ENCODE results near the gene ZNF782. TPM values are rescaled to one million over a fixed set of nuclear protein-coding genes. Genes with fewer than 3 reads are reported as not detected.
"Not testable (repeated sequence)": the region's sequence is repeated elsewhere in the genome, so short reads cannot be mapped to it uniquely, and the experiment has no call there.

ZNF782 gene
- polyA plus RNA-seq (2013, experiment 1 of 2), result 4.5 TPM
- polyA plus RNA-seq (2013, experiment 2 of 2), result 5.3 TPM

GRCh38 chr9:96853781-96854650, at the start of gene ZNF782:
TSS of gene ZNF782 (minus strand) at chr9:96854514. CDS start at chr9:96851961, 2,553 bp downstream.
- H3K9me3 ChIP-seq (ENCODE audit: insufficient read depth, low read depth, low read length), result no peaks in the 10 kb centered on the region
- H3K27ac ChIP-seq (ENCODE audit: low read depth, low read length), result peak within 1 kb of the TSS; percentile 65; the same call in 1 of the 2 replicates
- H3K9ac ChIP-seq (ENCODE audit: low read depth, low read length), result peak within 1 kb of the TSS; percentile 77
- no peaks in the 10 kb centered on the region for H3K27me3 ChIP-seq (ENCODE audit: insufficient read depth, low read length)
- H3K4me3 ChIP-seq (ENCODE audit: low read length), result peak within 1 kb of the TSS; percentile 97
- H3K36me3 ChIP-seq (ENCODE audit: insufficient read depth, low read length), result 0 out of 2 replicates have a peak, but pooled peaks cover 3% of the 10 kb centered on the region
- WGBS, result under 1% methylated on average over 67 of the region's 67 CpGs
- H3K4me1 ChIP-seq (ENCODE audit: insufficient read depth, low read length), result peaks cover 23% of the 10 kb centered on the region

GRCh38 chr9:96900010-96900409, 45.7 kb upstream of the ZNF782 start:
- not testable (repeated sequence) for H3K9me3 ChIP-seq (ENCODE audit: insufficient read depth, low read depth, low read length); H3K4me3 ChIP-seq (ENCODE audit: low read length); H3K27ac ChIP-seq (ENCODE audit: low read depth, low read length); H3K4me1 ChIP-seq (ENCODE audit: insufficient read depth, low read length); H3K27me3 ChIP-seq (ENCODE audit: insufficient read depth, low read length); H3K9ac ChIP-seq (ENCODE audit: low read depth, low read length); H3K36me3 ChIP-seq (ENCODE audit: insufficient read depth, low read length)
- 93% methylated on average over 1 of the region's 2 CpGs for WGBS

DNA sequence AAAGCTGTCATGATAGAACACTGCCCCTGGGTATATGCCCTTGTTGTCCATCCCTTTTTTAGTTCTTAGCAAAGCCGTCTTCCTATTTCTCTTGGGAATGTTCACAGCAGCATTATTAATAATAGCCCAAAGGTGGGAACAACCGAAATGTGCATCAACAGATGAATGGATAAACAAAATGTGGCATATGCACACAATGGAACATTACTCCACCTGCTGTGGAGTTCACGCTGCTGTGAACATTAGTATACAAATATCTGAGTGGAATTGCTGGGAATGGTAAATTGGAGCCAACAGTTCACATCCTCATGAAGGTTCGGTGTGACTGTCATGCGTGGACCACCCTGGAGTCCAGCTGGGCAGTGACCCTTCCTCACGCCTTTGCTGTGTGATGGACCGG, 37.8 kb upstream of the ZNF782 start:
- Histone ChIP-seq H3K36me3 (ENCODE audit: insufficient read depth, low read length) (peaks cover 7% of the 10 kb centered on the region; the same call in 1 of the 2 replicates), H3K27me3 (ENCODE audit: insufficient read depth, low read length) (no peaks in the 10 kb centered on the region), H3K27ac (ENCODE audit: low read depth, low read length) (no peak overlapping the region), H3K4me3 (ENCODE audit: low read length) (no peak overlapping the region), H3K4me1 (ENCODE audit: insufficient read depth, low read length) (no peaks in the 10 kb centered on the region), H3K9ac (ENCODE audit: low read depth, low read length) (no peak overlapping the region), H3K9me3 (ENCODE audit: insufficient read depth, low read depth, low read length) (no peaks in the 10 kb centered on the region)
- 93% methylated on average over 7 of the region's 7 CpGs for WGBS

DNA sequence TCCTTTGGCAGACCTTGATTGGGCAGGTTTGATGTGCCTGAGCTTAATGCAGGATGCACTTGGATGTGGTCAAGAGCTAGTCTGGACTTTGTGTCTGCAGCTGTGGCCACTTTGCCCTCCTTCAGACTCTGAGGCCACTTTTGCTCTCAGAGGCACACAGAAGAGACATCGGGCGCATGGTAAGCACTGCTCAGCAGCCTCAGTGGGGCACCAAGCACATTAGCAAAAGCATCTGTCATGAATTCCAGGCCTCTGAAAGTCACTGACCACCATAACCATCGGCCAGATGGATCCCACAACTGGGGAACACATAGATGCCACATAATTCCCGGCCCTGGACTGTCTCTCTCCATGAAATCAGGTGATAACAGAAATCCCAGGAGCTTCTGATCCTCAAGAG, 34.3 kb upstream of the ZNF782 start:
- WGBS, result 93% methylated on average over 4 of the region's 4 CpGs
- H3K4me1 ChIP-seq (ENCODE audit: insufficient read depth, low read length), result no peaks in the 10 kb centered on the region
- H3K36me3 ChIP-seq (ENCODE audit: insufficient read depth, low read length), result no peaks in the 10 kb centered on the region
- no peaks in the 10 kb centered on the region for H3K9me3 ChIP-seq (ENCODE audit: insufficient read depth, low read depth, low read length)
- H3K27ac ChIP-seq (ENCODE audit: low read depth, low read length), result no peak overlapping the region
- no peaks in the 10 kb centered on the region for H3K27me3 ChIP-seq (ENCODE audit: insufficient read depth, low read length)
- H3K4me3 ChIP-seq (ENCODE audit: low read length), result no peak overlapping the region
- H3K9ac ChIP-seq (ENCODE audit: low read depth, low read length), result no peak overlapping the region

GRCh38 chr9:96885424-96885823, 31.1 kb upstream of the ZNF782 start:
- H3K27ac ChIP-seq (ENCODE audit: low read depth, low read length), result no peak overlapping the region
- H3K9ac ChIP-seq (ENCODE audit: low read depth, low read length), result no peak overlapping the region
- H3K4me1 ChIP-seq (ENCODE audit: insufficient read depth, low read length), result no peaks in the 10 kb centered on the region
- no peaks in the 10 kb centered on the region for H3K36me3 ChIP-seq (ENCODE audit: insufficient read depth, low read length)
- H3K4me3 ChIP-seq (ENCODE audit: low read length), result no peak overlapping the region
- H3K27me3 ChIP-seq (ENCODE audit: insufficient read depth, low read length), result peaks cover 3% of the 10 kb centered on the region; the same call in 1 of the 2 replicates
- H3K9me3 ChIP-seq (ENCODE audit: insufficient read depth, low read depth, low read length), result no peaks in the 10 kb centered on the region

DNA sequence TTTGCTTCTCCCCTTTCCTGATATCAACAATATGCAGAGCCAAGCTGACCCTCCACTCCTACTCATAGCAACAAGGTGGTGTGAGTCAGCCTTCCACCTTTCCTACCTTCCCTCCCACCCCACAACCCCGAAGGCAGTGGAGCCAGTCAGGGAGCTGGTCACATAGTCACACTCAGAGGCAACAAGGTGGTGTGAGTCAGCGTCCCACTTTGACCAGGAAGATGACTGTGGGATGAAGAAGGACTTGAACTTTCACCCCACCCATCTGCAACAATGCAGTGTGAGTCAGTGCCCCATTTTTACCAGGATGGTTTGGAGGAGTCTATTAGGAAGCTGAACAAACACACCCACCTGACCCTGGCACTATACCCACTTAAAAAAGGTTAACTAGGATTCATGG, 30.1 kb upstream of the ZNF782 start:
- H3K4me3 ChIP-seq (ENCODE audit: low read length), result no peak overlapping the region
- no peaks in the 10 kb centered on the region for H3K36me3 ChIP-seq (ENCODE audit: insufficient read depth, low read length)
- H3K9ac ChIP-seq (ENCODE audit: low read depth, low read length), result no peak overlapping the region
- WGBS, result 54% methylated on average over 2 of the region's 2 CpGs
- H3K27me3 ChIP-seq (ENCODE audit: insufficient read depth, low read length), result peaks cover 3% of the 10 kb centered on the region; the same call in 1 of the 2 replicates
- H3K27ac ChIP-seq (ENCODE audit: low read depth, low read length), result no peak overlapping the region
- no peaks in the 10 kb centered on the region for H3K9me3 ChIP-seq (ENCODE audit: insufficient read depth, low read depth, low read length)
- no peaks in the 10 kb centered on the region for H3K4me1 ChIP-seq (ENCODE audit: insufficient read depth, low read length)

- H3K27me3 ChIP-seq (ENCODE audit: insufficient read depth, low read length), result peaks cover 3% of the 10 kb centered on the region; the same call in 1 of the 2 replicates
- H3K9me3 ChIP-seq (ENCODE audit: insufficient read depth, low read depth, low read length), result no peaks in the 10 kb centered on the region
- WGBS, result 26% methylated on average over 1 of the region's 1 CpG
- no peaks in the 10 kb centered on the region for H3K4me1 ChIP-seq (ENCODE audit: insufficient read depth, low read length)
- no peak overlapping the region for H3K9ac ChIP-seq (ENCODE audit: low read depth, low read length)
- no peaks in the 10 kb centered on the region for H3K36me3 ChIP-seq (ENCODE audit: insufficient read depth, low read length)
- no peak overlapping the region for H3K27ac ChIP-seq (ENCODE audit: low read depth, low read length)
- H3K4me3 ChIP-seq (ENCODE audit: low read length), result no peak overlapping the region
These were observed 29.6 kb upstream of the ZNF782 start for GRCh38 chr9:96883922-96884321.

GRCh38 chr9:96877269-96877668, 23.0 kb upstream of the ZNF782 start:
- Histone ChIP-seq H3K9ac (ENCODE audit: low read depth, low read length) (peak overlapping the region; percentile 25; the same call in 1 of the 2 replicates), H3K9me3 (ENCODE audit: insufficient read depth, low read depth, low read length) (no peaks in the 10 kb centered on the region), H3K4me3 (ENCODE audit: low read length) (peak overlapping the region; percentile 38), H3K27ac (ENCODE audit: low read depth, low read length) (no peak overlapping the region), H3K36me3 (ENCODE audit: insufficient read depth, low read length) (no peaks in the 10 kb centered on the region), H3K27me3 (ENCODE audit: insufficient read depth, low read length) (peaks cover 54% of the 10 kb centered on the region), H3K4me1 (ENCODE audit: insufficient read depth, low read length) (peaks cover 10% of the 10 kb centered on the region)
- 64% methylated on average over 43 of the region's 43 CpGs for WGBS

DNA sequence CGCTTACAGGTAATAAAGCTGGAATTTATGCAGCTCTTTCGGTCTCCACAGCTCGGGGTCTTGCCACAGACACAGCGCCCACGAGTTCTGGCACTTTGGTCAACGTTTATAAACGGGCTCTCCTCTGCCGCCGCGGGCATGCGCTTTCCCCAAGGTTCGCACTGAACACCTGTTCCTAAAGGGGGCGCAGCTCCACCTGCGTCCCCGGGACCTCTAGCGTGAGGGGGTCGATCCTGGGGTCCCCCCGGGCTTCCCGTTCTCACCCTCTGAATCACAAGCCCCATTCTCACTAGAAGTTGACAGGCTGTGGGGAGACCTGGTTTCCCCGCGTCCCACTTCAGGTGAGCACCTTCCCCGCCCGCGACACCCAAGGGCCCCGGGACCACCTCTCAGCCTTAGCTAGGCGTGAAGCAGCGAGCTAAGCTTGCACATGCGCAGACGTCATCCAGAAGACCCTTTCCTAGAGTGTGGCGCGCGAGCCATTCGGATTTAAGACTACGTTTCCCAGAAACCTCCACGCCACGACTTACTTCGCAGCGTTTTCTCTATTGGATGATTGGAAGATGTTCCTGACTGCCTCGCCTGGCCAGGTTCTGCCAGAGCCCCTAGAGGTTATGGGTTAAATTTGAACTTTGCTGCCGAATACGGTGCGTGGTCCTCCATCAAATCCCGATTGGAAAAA, 21.3 kb upstream of the ZNF782 start:
- Histone ChIP-seq H3K4me1 (ENCODE audit: insufficient read depth, low read length) (peaks cover 10% of the 10 kb centered on the region), H3K9ac (ENCODE audit: low read depth, low read length) (peak overlapping the region; percentile 13), H3K27me3 (ENCODE audit: insufficient read depth, low read length) (peaks cover 54% of the 10 kb centered on the region), H3K9me3 (ENCODE audit: insufficient read depth, low read depth, low read length) (no peaks in the 10 kb centered on the region), H3K4me3 (ENCODE audit: low read length) (peak overlapping the region; percentile 61), H3K27ac (ENCODE audit: low read depth, low read length) (no peak overlapping the region), H3K36me3 (ENCODE audit: insufficient read depth, low read length) (no peaks in the 10 kb centered on the region)
- WGBS, result 2% methylated on average over 43 of the region's 43 CpGs

GRCh38 chr9:96874947-96875460, 20.7 kb upstream of the ZNF782 start:
- Histone ChIP-seq H3K4me3 (ENCODE audit: low read length) (peak overlapping the region; percentile 61), H3K9me3 (ENCODE audit: insufficient read depth, low read depth, low read length) (no peaks in the 10 kb centered on the region), H3K27me3 (ENCODE audit: insufficient read depth, low read length) (peaks cover 54% of the 10 kb centered on the region), H3K27ac (ENCODE audit: low read depth, low read length) (no peak overlapping the region), H3K4me1 (ENCODE audit: insufficient read depth, low read length) (peaks cover 10% of the 10 kb centered on the region), H3K36me3 (ENCODE audit: insufficient read depth, low read length) (no peaks in the 10 kb centered on the region), H3K9ac (ENCODE audit: low read depth, low read length) (peak overlapping the region; percentile 13)
- WGBS, result 44% methylated on average over 13 of the region's 13 CpGs

DNA sequence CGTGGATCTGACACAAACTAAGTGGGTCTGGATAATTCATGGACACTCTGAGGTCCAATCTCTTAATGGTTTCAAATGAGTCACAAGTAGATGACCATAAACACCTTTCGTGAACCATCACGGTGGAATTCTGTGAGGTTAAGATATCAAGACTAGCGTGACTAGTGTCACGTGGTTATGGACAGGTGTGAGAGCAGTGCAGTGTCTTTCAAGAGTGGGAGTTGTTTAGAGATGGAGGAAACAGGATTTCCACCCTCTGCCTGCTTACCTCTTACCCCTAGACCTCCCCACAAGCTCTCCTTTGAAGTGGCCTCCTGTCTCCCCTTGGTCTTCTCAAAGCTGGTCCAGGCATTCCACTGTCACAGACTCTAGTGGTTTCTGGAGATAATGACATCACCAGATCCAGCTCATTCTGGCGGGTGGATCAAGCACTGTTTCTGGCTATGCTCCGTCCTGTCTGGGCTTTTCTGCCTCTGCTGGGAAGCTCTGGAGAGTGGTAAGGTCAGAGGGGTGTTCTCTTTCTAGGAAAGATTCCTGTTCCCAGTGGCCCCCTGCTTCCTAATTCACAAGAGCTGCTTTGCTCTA, 20.0 kb upstream of the ZNF782 start:
- Histone ChIP-seq H3K27me3 (ENCODE audit: insufficient read depth, low read length) (peaks cover 54% of the 10 kb centered on the region), H3K36me3 (ENCODE audit: insufficient read depth, low read length) (no peaks in the 10 kb centered on the region), H3K9ac (ENCODE audit: low read depth, low read length) (no peak overlapping the region), H3K4me3 (ENCODE audit: low read length) (no peak overlapping the region), H3K9me3 (ENCODE audit: insufficient read depth, low read depth, low read length) (no peaks in the 10 kb centered on the region), H3K27ac (ENCODE audit: low read depth, low read length) (no peak overlapping the region), H3K4me1 (ENCODE audit: insufficient read depth, low read length) (peaks cover 10% of the 10 kb centered on the region)
- 91% methylated on average over 7 of the region's 7 CpGs for WGBS
